NCI-H1105 treated with DMSO at 0.1 percent for 48 hours (cell line): ENCODE results near the gene PTPRM.

Experiments
- DNase-seq: peaks from one replicate; lab custom pipeline; 2025; lab: John Stamatoyannopoulos, UW

PTPRM gene

DNA sequence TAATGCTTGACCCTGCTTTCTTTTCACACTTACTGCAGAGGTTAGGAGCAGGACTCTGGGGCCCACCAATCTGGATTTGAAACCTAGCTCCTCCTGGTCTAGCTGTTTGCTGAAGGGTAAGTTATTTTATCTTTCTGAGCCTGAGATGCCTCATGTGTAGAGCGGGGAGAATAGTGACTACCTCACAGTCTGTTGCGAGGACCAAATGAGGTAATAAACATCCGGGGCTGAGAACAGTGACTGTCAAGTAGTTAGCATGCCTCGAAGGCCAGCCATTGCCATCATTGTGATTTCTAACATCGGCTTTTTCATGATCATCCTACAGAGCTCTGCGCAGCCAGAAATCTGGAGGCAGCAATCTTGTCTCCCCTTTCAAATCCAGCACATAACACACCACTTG lies 32.9 kb downstream of the PTPRM start:
- no peak for DNase-seq

DNA sequence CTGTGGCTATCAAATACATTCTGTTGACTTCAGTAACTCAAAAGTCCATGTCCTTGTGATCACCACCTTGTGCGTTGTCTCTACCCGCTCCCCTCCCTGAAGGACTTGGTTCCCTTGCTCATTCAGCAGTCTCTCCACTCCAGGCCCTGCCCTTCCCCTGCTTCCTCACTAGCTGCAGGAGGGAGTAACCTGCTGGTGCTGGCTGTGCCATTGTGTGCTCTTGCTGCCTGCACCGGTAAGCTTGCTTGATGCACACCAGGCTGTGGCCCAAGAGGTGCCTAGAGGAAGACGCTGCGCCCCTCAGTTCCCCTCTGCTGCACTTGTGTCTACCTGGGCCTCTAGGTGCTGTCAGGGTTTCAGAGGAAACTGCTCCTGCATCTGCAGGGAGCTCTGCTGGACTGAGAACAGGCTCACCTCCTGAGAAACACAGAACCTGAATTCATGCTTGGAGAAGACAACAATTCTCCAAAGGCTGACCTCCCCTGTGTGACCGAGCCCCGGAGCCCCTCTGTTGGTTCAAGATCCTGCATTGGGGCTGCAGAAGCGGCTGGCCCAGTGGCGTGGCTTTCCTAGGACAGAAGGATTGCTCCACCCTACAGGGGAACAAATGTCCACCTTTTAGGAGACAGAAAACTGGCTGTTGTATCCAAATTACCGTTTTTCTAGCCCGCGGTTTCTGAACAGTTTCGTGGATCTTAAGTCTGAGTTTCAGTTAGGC lies 33.6 kb downstream of the PTPRM start:
- DNase-seq: no peak

DNA sequence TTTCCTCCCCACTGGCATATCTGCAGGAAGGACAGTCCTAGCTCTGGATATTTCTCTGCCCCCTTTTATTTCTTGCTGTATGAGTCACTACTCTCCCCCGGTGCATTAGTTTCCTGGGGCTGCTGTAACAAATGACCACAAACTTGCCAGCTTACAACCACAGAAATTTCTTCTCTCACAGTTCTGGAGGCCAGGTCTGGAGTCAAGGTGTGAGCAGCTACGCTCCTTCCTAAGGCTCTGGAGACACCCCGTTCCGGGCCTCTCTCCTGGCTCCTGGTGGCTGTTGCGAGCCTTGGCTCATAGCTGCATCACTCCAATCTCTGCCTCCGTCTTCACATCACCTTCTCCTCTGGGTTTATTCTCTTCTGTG lies 34.1 kb downstream of the PTPRM start:
- no peak for DNase-seq

DNA sequence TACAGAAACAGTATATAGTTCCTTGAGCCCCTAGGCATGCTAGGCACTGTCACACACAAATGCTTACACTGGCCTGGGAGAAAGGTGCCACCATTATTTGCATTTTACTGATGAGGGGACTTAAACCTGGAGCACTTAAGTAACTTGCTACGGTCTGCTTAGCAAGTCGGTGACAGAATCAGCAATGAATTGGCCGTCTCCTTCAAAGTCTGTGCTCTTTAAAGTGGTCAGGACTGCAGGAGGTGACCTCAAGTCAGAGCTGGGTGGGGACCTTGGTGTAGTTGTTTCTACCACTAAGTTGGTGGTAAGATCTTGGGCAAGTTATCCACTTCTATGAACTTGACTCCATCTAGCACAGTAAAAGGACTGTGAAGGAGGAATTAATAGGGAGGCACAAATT lies 34.8 kb downstream of the PTPRM start:
- DNase-seq: no peak

DNA sequence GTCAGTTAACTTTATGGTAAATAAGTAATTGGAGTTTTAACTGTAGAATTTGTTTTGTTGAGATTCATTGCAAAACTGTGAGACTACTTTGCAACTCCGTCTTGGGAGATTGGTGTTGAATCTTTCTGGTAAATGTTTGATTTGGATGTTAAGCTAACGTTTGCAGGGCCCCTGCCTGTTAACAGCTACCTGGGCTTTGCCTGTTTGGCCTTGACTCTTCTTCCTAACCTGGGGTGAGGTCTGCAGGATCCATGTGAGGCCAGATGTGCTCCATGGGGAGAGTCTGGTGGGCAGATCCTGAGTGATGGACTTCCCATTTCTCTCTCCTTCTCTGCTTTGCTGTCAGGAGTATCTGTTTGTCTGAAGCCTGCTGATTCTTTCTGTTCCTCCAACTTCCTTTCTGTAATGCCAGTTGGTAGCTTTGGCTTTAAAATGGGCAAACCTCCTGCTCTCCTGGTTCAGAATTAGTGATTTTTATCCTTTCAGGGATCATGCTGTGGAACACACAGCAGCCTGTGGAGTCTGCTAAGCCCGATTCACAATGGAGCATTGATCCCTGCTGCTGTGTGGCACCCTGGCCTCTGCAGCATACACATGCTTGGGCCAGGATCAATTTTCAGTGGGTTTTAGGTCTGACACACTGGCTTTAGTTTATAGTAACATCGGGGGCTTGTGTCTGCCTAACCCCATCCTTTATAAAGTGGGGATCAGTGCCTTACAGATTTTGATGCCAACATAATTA lies 36.3 kb downstream of the PTPRM start:
- DNase-seq: no peak

DNA sequence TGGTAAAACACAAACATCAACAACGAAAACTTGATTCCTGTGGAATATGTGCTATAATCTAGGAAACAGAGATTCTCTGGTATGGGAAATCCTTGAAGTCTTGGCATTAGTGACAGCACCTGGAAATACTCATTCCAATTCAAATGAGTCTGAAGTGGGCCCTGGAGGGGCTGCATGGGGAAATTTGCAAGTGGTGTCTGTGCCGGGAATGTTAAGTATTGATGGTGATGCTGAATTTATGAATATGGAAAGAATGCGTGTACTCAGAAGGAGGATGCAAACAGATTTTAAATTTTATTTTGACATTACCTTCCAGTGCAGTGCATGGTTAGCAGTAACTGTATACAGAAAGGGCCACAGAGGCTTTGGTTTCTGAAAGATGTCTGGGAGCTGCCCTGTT lies 37.2 kb downstream of the PTPRM start:
- DNase-seq: no peak

DNA sequence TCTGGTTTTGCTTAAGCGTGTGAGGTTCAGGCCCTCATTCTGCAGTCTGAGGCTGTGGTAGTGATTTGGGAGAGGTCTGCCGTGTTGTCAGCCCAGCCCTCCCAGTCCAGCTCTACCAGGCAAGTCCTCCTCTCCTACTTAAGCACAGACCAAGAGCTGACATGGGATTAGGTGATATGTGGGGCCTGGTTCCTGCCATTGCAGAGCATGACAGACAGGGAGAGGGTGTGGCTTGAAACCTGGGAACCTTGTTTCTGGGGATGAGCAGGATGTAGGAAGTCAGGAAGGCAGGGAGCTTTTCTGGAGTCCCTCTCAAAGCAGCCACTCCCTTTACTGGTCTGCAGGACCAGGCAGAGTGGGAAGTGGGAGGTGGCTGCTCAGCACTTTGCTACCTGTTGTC lies 38.6 kb downstream of the PTPRM start:
- no peak for DNase-seq

DNA sequence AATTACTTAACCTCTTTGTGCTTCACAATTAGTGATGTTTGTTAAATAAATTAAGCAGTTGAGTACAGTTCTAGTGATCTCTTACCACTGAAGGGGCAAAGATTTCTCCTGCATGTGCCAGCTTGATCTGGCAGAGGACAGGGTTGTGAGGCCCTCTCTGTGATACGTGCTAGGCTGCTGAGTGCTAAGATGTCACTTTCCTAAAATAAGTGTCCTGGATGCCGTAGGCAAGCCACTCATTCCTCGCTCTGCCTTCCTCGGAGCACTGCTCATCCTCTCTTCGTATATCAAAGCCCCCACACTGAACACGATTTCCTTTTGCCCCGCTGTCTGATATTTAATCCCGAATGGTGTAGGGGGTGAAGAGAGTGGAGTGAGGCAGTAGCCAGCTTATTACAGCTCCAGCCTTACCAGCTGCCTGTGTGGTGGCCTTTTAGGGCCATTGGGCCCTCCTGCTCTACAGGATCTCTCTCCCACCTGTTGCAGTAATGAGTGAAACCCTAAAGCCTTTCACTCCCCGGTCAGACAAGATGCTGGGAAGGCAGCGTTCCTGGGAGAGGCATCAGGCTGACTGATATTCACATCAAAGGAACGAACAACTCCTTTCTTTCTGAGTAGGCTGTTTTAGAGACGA lies 40.5 kb downstream of the PTPRM start:
- DNase-seq: no peak

DNA sequence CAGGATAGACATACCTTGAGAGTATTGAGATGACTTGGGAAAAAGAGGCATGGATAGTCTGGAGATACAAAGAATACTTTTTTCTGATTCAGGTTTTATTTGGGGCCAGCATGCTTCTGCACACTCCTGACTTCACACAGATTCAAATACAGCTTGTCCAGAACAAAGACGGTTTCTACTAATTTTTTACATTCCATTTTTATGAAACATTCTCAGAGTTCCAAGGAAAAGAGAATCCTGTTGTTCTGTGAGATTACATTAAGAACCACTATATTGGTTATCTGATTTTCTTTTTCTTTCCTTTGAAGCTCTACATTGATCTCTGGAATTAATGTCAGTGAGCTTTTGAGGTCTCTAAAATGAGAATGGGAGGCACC lies 41.0 kb downstream of the PTPRM start:
- no peak for DNase-seq

DNA sequence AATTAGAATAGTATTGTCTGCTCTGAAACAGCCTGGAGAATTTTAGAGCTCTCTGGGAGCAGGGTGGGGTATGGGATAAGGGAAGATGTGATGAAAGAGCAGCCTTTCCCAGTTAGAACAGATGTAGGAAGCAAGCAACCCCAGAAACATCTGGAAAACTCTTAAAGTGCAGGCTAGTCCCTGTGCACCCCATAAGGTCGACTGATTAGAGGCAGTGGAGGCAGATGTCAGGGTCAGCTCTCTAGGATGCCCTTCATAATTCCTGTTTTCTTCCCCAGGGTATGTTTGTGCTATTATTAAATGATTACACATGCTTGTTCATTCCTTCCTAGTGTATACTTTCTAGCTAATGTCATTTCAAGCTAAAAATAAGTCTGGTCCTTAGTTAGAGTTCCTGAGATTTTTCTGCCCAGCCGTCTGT lies 41.7 kb downstream of the PTPRM start:
- DNase-seq: no peak

DNA sequence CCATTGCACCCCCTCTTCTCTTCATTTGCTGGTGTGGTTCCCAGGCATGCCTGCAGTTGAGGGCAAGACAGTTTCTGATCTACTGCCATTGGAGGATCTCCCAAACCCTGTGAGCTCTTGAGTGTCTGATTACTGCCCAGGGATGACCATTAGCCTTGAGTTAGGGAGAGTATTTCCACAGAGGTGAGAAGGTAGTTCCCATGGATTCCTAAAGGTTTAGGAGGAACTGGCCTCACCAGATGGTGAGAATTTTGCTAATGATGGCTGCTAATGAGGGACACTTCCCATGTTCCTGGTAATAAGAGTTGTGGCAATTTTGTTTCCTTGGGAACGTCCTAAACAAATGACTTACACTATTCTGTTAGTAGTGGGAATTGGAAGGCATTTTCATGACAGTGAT lies 42.5 kb downstream of the PTPRM start:
- no peak for DNase-seq

DNA sequence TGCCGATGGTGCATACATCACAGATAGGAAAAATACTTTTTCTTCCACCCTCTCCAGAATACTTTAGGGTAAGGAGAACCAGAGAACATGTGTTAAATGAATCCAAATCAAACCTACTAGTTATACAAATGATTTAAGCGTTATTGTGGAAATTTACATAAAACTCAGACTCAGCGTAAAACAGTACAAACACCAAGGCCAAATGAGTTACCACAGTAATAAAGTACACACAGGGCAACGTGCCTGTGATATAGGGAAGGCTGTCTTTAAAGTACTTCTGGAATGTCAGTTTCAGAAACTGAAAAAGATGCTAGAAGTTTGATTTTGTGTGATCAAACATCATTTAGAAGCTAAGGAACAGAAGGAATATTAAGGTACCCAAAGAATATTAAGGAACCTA lies 46.9 kb downstream of the PTPRM start:
- no peak for DNase-seq

DNA sequence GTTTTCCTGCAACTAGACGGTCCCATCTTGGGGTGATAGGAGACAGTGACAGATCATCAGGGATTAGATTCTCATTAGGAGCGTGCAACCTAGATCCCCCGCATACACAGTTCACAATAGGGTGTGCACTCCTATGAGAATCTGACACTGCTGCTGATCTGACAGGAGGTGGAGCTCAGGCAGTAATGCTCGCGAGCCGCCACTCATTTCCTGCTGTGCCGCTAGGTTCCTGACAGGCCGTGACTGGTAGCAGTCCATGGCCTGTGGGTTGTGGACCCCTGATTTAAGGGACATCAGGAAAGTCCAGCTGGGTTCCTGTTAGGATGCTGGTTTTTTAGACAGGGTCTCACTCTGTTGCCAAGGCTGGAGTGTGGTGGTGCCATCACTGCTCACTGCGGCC lies 48.7 kb downstream of the PTPRM start:
- no peak for DNase-seq

DNA sequence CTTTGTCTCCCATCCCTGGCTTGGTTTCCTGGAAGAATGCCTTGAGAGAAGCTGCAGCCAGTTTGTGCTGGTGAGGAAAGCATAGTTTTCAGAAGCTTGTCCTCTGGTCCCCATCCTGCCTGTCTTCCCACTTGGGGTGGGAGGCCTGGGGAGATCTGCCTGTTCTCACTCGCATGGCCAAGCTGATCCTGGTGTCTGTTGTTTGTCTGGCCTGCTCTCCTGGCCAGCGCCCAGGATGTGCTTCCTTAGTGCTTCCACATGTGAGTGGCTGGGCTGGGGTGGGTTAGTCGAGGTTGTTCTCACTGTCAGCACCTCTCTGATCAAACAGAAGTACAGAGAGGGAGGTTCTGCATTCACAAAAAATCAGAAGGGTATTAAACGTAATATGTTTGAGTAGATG lies 49.5 kb downstream of the PTPRM start:
- DNase-seq: no peak

DNA sequence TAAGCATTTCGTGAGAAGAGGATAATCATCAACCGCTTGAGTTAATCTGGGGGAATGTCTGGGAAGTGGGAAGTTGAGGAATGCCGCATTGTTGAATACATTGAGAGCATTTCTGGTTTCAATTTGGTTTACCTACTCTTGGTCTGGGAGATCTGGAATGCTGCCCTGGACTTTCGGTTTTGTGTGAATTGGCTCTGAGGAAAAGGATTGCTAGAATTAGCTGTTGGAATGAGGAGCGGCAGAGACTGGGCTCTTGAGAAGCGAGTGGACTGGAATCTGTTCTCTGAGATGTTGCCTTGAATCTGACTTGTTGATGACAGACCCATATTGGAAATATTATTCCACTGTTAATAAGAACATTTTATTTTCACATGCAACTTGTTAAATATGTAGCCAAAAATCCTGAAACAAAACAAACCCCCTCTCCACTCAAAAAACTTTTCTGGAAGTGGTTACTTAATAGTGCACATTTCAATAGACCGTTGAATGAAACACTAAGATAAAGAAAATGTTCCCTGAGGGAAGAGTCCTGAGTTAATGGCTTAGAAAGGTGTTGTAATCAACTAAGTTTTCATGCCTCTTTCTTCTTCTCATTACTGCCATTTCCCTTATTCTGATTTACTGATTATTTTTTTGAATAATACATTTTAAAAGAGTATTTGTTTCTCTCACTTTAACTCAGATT lies 50.8 kb downstream of the PTPRM start:
- DNase-seq: no peak

DNA sequence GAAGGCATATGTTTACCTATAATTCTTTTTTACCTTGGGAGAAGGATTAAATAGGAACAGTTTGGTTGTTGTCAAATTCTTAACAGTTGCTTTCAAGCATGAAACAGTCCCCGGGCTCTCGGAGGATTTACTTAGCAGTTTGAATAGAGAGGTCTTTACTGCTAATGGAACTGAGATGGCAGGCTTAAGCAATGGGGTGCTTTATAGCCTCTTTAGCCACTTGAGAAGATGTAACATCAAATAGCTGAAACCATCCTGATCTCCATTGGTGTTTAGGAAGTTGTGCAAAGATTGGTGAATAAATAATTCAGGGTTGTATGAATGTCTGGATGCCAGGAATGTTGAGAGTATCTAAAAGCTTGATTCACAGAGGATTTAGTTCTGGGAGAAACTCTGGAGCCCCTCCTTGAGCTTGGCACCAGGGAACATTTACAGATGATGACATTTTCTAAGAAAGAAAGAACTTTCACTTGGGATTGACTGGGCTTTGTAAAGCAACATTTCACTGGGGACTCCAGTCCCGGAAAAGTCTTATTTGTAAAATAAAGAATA lies 51.9 kb downstream of the PTPRM start:
- no peak for DNase-seq

DNA sequence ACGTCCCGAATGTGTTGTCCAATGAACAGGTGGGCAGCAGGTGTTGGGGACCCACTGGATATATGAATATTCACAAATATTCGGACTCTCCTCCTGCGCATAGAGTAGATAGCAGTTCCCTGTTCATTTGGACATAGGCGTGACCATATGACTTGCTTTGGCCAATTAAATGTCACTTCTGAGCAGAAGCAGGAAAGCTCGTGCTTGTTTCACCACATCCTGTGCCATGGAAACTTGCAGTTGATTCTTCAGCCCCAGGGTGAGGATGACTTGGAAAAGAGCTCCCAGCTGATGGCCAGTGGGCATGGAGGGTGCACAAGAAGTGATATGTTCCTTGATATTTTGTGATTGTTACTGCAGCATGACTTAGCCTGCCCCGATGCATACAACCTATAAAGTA lies 52.6 kb downstream of the PTPRM start:
- DNase-seq: no peak

DNA sequence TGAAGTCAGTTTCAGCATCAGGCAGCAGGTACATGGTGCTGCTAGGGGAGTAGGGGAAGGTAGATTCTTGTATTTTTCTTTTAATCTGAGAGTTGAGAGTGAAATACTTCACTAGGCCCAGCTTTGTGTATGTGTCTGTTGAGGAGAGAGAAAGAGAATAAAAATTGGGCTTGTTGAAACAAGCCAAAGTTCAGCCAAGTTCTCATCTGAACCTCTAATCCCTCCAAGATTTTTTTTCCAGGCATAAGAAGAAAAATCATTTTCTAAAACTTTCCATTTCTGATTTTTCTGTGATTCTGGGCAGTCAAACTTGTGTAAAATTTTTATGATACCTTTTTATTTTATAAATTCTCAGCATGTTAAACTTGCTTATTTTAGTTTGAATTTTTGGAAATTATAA lies 55.6 kb downstream of the PTPRM start:
- DNase-seq: no peak

DNA sequence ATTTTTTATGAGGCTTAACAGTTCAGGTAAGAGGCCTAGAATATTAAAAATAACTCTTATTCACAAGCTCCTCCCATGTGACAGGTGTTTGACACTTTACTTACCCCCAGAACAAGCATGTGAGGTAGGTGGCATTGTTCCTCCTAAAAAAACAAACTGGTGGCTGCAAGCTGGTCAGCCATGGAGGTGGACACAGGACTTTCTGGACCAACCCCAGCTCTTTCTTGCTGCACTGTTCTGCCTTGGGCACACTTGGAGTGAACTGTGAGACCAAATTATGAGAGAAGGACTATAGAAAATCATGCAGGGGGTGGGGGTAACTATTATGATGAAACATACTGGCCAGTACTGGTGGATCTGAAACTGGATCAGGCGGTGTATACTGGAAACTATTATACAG lies 56.6 kb downstream of the PTPRM start:
- no peak for DNase-seq

DNA sequence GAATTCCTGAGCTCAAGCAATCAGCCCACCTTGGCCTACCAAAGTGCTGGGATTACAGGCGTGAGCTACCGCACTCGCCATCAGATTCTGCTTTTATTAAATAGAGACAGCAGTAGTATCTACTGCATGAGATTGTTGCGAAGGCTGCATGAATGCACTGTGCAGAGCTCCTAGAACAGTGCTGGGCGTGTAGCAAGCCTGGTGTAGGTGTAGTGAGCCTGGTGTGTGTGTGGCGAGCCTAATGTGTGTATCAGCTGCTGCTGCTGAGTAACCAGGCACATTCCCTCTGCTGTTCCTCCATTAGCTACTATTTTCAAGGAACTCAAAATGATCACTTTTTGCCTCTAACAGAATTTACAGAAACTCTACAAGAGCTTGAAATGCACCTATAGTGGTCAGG lies 57.6 kb downstream of the PTPRM start:
- DNase-seq: no peak

DNA sequence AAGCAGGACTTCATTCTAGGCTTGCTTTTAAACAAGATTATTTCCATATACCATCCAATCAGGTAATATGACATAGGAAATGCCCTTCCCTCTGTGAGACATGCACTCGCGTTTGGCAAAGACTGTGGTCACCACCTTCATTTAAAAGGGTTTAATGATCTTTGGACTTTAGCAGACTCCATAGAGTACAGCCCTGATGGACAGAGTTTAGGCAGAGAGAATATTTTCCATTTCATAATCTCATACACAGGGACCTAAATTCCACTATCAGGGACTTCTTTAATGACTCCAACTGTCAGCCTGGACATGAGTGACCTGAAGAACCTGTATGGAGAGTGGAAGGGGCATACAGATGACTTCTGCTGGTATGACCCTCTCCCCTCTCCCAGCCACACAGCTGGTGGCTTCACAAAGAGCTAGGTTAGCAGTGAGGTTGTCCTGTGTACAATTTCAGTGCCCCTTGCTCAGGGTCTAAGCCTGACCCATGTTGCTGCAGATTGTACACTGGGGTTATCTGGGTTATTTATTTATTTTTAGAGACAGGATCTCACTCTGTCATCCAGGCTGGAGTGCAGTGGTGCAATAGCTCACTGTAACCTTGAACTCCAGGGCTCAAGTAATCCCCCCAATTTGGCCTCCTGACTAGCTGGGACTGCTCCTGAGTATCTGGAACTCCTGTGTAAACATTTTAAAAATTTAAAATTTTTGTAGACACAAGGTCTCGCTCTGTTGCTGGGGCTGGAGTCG lies 59.2 kb downstream of the PTPRM start:
- no peak for DNase-seq

DNA sequence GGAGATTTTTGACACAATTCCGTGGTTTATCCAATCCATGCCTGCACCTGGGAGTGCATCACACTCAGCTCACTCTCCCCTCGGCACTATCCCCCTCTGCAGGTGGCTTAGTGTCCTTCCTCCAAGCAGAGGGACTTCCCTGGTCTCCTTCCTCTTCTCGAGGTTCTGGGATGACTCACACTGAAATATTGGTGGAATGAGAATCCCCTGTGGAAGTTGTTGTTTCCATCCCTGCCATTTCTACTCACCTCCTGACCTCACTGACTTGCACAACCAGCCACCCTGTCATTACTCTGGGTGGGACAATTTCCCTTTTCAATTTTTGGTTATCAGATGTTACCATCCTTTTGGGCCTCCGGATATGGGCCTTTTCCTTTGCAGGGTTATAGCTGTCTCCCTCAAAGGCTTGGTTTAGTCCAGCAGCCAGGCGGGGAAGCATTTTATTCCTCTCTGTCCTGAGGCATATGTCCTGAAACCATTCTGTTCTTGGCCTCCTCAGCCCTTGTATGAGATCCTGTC lies 59.9 kb downstream of the PTPRM start:
- DNase-seq: no peak
